HCT116 (cell line): ENCODE results near the gene ADAR.

Experiments used
- CTCF ChIP-seq, 3 experiments: fragments of 200-600 bp in 1 of 3; sonication (generic) in 1 of 3; IDR thresholded peaks in 2 of 3; conservative IDR thresholded peaks in 1 of 3; 2 replicates each; pipeline ENCODE4 v1.5.1; 2012 to 2017; ENCODE audit warnings: low read depth in 2 of 3, low read length in 2 of 3, antibody characterized with exemption in 1 of 3, borderline replicate concordance in 1 of 3, control low read depth in 1 of 3, mild to moderate bottlenecking in 1 of 3, mixed read lengths in 1 of 3, mixed run types in 1 of 3, moderate library complexity in 1 of 3; ENCODE audit not compliant: insufficient read depth in 1 of 3
- EGR1 ChIP-seq: IDR thresholded peaks from 2 replicates; pipeline ENCODE4 v1.6.1; 2012; ENCODE audit warnings: low read depth
- POLR2A ChIP-seq: IDR thresholded peaks from 2 replicates; pipeline ENCODE4 v1.7.0; 2011; ENCODE audit warnings: borderline replicate concordance; ENCODE audit not compliant: insufficient read depth, insufficient read length; ENCODE audit errors: extremely low read depth
- REST ChIP-seq: IDR thresholded peaks from 2 replicates; pipeline ENCODE4 v1.6.1; 2012; ENCODE audit warnings: low read depth

- TF ChIP-seq POLR2A: no peak
- TF ChIP-seq EGR1: no peak
- TF ChIP-seq CTCF (IDR thresholded peaks at IDR 0.05 in 2 of 3, conservative IDR thresholded peaks at IDR 0.05 in 1 of 3; ENCODE audit: borderline replicate concordance in 1 of 3, insufficient read depth in 1 of 3, low read depth in 2 of 3, low read length in 2 of 3): no peak
- TF ChIP-seq REST: no peak
These were observed 66.8 kb downstream of the ADAR start for GRCh38 chr1:154541231-154541630.
